Measurements from ENCODE around the gene CYP2B6. TPM values are rescaled to one million over a fixed set of nuclear protein-coding genes. Genes with fewer than 3 reads are reported as not detected.
"Not testable (repeated sequence)": the region's sequence is repeated elsewhere in the genome, so short reads cannot be mapped to it uniquely, and the experiment has no call there.

Gene CYP2B6
- total and polyA plus RNA-seq, 2 donors (not counting 3 experiments of a cell fraction or from before 2014, with no cell fraction given) = not detected

- dilution Hi-C loops (cut with MboI; ENCODE audit: extremely low pct_ligation_motif_present, low sequenced_read_pairs) (no loop called here), intact Hi-C loops (cut with micrococcal nuclease) (no loop called here)
- H3K9me3 ChIP-seq (replicated peaks; ENCODE audit: control insufficient read depth, insufficient read depth, low read length) = no peaks in the 10 kb centered on the region
- no peaks in the 10 kb centered on the region for H3K9me1 ChIP-seq (replicated peaks; ENCODE audit: control insufficient read depth, extremely low read depth, insufficient read depth, low read length)
- no peak for FAIRE-seq
- H4K20me1 ChIP-seq (replicated peaks; ENCODE audit: control insufficient read depth, extremely low read depth, insufficient read depth, low read length) = no peaks in the 10 kb centered on the region
- no peak for DNase-seq (ENCODE audit: low read depth, low spot score)
- H3K4me2 ChIP-seq (ENCODE audit: insufficient read depth, low read length) = no peak overlapping the region
- no peak for TF ChIP-seq MYC (IDR thresholded peaks at IDR 0.05; ENCODE audit: low read depth, low read length)
- TF ChIP-seq POLR2AphosphoS5 (IDR thresholded peaks at IDR 0.05; ENCODE audit: insufficient read depth, low read depth, low read length) = no peak
- no peak for TF ChIP-seq GATA2 (IDR thresholded peaks at IDR 0.05; ENCODE audit: insufficient read depth, insufficient read length, low read depth, low read length)
- TF ChIP-seq, protein P1, sequence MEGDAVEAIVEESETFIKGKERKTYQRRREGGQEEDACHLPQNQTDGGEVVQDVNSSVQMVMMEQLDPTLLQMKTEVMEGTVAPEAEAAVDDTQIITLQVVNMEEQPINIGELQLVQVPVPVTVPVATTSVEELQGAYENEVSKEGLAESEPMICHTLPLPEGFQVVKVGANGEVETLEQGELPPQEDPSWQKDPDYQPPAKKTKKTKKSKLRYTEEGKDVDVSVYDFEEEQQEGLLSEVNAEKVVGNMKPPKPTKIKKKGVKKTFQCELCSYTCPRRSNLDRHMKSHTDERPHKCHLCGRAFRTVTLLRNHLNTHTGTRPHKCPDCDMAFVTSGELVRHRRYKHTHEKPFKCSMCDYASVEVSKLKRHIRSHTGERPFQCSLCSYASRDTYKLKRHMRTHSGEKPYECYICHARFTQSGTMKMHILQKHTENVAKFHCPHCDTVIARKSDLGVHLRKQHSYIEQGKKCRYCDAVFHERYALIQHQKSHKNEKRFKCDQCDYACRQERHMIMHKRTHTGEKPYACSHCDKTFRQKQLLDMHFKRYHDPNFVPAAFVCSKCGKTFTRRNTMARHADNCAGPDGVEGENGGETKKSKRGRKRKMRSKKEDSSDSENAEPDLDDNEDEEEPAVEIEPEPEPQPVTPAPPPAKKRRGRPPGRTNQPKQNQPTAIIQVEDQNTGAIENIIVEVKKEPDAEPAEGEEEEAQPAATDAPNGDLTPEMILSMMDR (IDR thresholded peaks at IDR 0.05; ENCODE audit: extremely low read depth in 1 of 2, insufficient read depth in 1 of 2, low read depth in 1 of 2, low read length in 2 of 2) = no peak
- TF ChIP-seq, protein P2, sequence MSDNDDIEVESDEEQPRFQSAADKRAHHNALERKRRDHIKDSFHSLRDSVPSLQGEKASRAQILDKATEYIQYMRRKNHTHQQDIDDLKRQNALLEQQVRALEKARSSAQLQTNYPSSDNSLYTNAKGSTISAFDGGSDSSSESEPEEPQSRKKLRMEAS (IDR thresholded peaks at IDR 0.05; ENCODE audit: insufficient read depth, insufficient read length) = no peak
- no peak for TF ChIP-seq EZH2 (IDR thresholded peaks at IDR 0.05; ENCODE audit: borderline replicate concordance, low read depth, low read length, severe bottlenecking)
- TF ChIP-seq JUN (IDR thresholded peaks at IDR 0.05; ENCODE audit: borderline replicate concordance, insufficient read depth, insufficient read length, low read depth) = no peak
- no peak for TF ChIP-seq POLR2A (IDR thresholded peaks at IDR 0.05; ENCODE audit: low read depth, low read length)
- TF ChIP-seq FOS (IDR thresholded peaks at IDR 0.05; ENCODE audit: borderline replicate concordance, insufficient read depth, low read length) = no peak
- no TSS peak for BruUV-seq (replicated peaks)
- H2AFZ ChIP-seq (ENCODE audit: low read depth, low read length) = no peak overlapping the region
- peaks cover 2% of the 10 kb centered on the region in 2 experiments for H3K27me3 ChIP-seq (ENCODE audit: control insufficient read depth in 2 of 2, insufficient read depth in 2 of 2, low read length in 2 of 2)
- no peaks in the 10 kb centered on the region for H3K4me1 ChIP-seq (ENCODE audit: control insufficient read depth, extremely low read depth, insufficient read depth, low read length)
- H3K4me3 ChIP-seq (replicated peaks in 1 of 3; ENCODE audit: insufficient read depth in 1 of 3, low read depth in 1 of 3, low read length in 3 of 3) = no peak overlapping the region
- H3K27ac ChIP-seq (ENCODE audit: insufficient read depth, low read depth, low read length) = no peak overlapping the region
- ChIA-PET CTCF (no interaction called here), POLR2A (no interaction called here)
- no peak overlapping the region for H3K9ac ChIP-seq (replicated peaks; ENCODE audit: extremely low read depth, insufficient read depth, low read length)
- H3K79me2 ChIP-seq (ENCODE audit: control insufficient read depth, insufficient read depth, low read length) = no peaks in the 10 kb centered on the region
- no peaks in the 10 kb centered on the region for H3K36me3 ChIP-seq (ENCODE audit: control insufficient read depth in 2 of 2, extremely low read depth in 1 of 2, insufficient read depth in 2 of 2, low read length in 2 of 2)
These were observed 48.7 kb downstream of the CYP2B6 start for GRCh38 chr19:41039806-41040205.

- H3K9me3 ChIP-seq (replicated peaks; ENCODE audit: control insufficient read depth, insufficient read depth, low read length); H3K27me3 ChIP-seq (ENCODE audit: control insufficient read depth in 2 of 2, insufficient read depth in 2 of 2, low read length in 2 of 2); H3K27ac ChIP-seq (ENCODE audit: insufficient read depth, low read depth, low read length); H3K4me1 ChIP-seq (ENCODE audit: control insufficient read depth, extremely low read depth, insufficient read depth, low read length); H2AFZ ChIP-seq (ENCODE audit: low read depth, low read length); DNase-seq (ENCODE audit: low read depth, low spot score); H3K4me3 ChIP-seq (replicated peaks in 1 of 3; ENCODE audit: insufficient read depth in 1 of 3, low read depth in 1 of 3, low read length in 3 of 3); FAIRE-seq; H3K9ac ChIP-seq (replicated peaks; ENCODE audit: extremely low read depth, insufficient read depth, low read length); intact Hi-C loops (cut with micrococcal nuclease); H3K9me1 ChIP-seq (replicated peaks; ENCODE audit: control insufficient read depth, extremely low read depth, insufficient read depth, low read length); H3K36me3 ChIP-seq (ENCODE audit: control insufficient read depth in 2 of 2, extremely low read depth in 1 of 2, insufficient read depth in 2 of 2, low read length in 2 of 2); BruUV-seq (replicated peaks); POLR2A ChIA-PET; H3K4me2 ChIP-seq (ENCODE audit: insufficient read depth, low read length); H4K20me1 ChIP-seq (replicated peaks; ENCODE audit: control insufficient read depth, extremely low read depth, insufficient read depth, low read length); H3K79me2 ChIP-seq (ENCODE audit: control insufficient read depth, insufficient read depth, low read length); dilution Hi-C loops (cut with MboI; ENCODE audit: extremely low pct_ligation_motif_present, low sequenced_read_pairs); CTCF ChIA-PET: not testable (repeated sequence)
These were observed 54.0 kb downstream of the CYP2B6 start for GRCh38 chr19:41045095-41045494.

Measured in endothelial cell of umbilical vein (primary cell).